OCI-LY7 (cell line): Measurements from ENCODE around the gene CTCF. TPM values are rescaled to one million over a fixed set of nuclear protein-coding genes. Genes with fewer than 3 reads are reported as not detected.

ENCODE experiments used
- BruUV-seq: library from RNA; stranded (reverse); fragments of 400-500 nt; replicated peaks from 2 replicates; lab custom pipeline; 2021; lab: Mats Ljungman, UMichigan
- CTCF ChIA-PET: fragments of 300-600 bp; sonication (Branson Sonifier 250); formaldehyde crosslinking; loops from one replicate; lab custom pipeline; 2022; ENCODE audit warnings: antibody characterized with exemption; ENCODE audit not compliant: unreplicated experiment; lab: Charles Lee
- POLR2A ChIA-PET: fragments of 300-600 bp; sonication (Branson Sonifier 250); formaldehyde crosslinking; loops from one replicate; lab custom pipeline; 2022; ENCODE audit warnings: antibody characterized with exemption; lab: Charles Lee
- DNase-seq: peaks from one replicate; pipeline ENCODE4 v3.0.0-alpha.2; 2015; ENCODE audit warnings: low spot score
- H2AFZ ChIP-seq: fragments of 200-600 bp; sonication (generic), shearing (Covaris generic); 2 replicates; pipeline ENCODE4 v1.6.1; 2014; ENCODE audit warnings: mild to moderate bottlenecking, antibody characterized with exemption, low read length, moderate library complexity
- H3K27ac ChIP-seq: fragments of 200-600 bp; sonication (generic); 2 replicates; pipeline ENCODE4 v1.5.1; 2014; ENCODE audit warnings: mixed run types, low read depth, mild to moderate bottlenecking, moderate library complexity, low read length, inconsistent platforms; ENCODE audit not compliant: poor library complexity, severe bottlenecking
- H3K36me3 ChIP-seq: fragments of 200-600 bp; sonication (generic); 2 replicates; pipeline ENCODE4 v1.6.1; 2014; ENCODE audit warnings: mild to moderate bottlenecking, antibody characterized with exemption, low read length, moderate library complexity, mixed read lengths; ENCODE audit not compliant: insufficient read depth
- H3K4me1 ChIP-seq: fragments of 200-600 bp; sonication (generic); 2 replicates; pipeline ENCODE4 v1.5.1; 2014; ENCODE audit warnings: mild to moderate bottlenecking, low read length; ENCODE audit not compliant: insufficient read depth, poor library complexity, severe bottlenecking
- H3K4me2 ChIP-seq: fragments of 200-600 bp; sonication (generic); 2 replicates; pipeline ENCODE4 v1.6.1; 2014; ENCODE audit warnings: mild to moderate bottlenecking, low read length
- H3K4me3 ChIP-seq: fragments of 200-600 bp; sonication (generic); 2 replicates; pipeline ENCODE4 v1.5.1; 2014; ENCODE audit warnings: mild to moderate bottlenecking, low read depth, low read length; ENCODE audit not compliant: poor library complexity, severe bottlenecking
- H3K79me2 ChIP-seq: fragments of 200-600 bp; sonication (generic); 2 replicates; pipeline ENCODE4 v1.6.1; 2016; ENCODE audit warnings: low read depth, mild to moderate bottlenecking, low read length, moderate library complexity, mixed read lengths; ENCODE audit not compliant: insufficient read depth
- H3K9me2 ChIP-seq: fragments of 200-600 bp; sonication (generic); 2 replicates; pipeline ENCODE4 v1.6.1; 2016; ENCODE audit warnings: mild to moderate bottlenecking, low read length, mixed read lengths; ENCODE audit not compliant: insufficient read depth
- H3K9me3 ChIP-seq: fragments of 200-600 bp; sonication (generic); 2 replicates; pipeline ENCODE4 v1.6.1; 2014; ENCODE audit warnings: mild to moderate bottlenecking, mixed run types, low read length, mixed read lengths
- H4K20me1 ChIP-seq: fragments of 200-600 bp; sonication (generic); 2 replicates; pipeline ENCODE4 v1.6.1; 2014; ENCODE audit warnings: mild to moderate bottlenecking, antibody characterized with exemption, low read length, moderate library complexity, mixed read lengths; ENCODE audit not compliant: insufficient read depth
- CTCF ChIP-seq: fragments of 200-600 bp; sonication (generic); conservative IDR thresholded peaks from 2 replicates; pipeline ENCODE4 v1.5.1; 2014; ENCODE audit warnings: mild to moderate bottlenecking, antibody characterized with exemption, low read length, moderate library complexity, mixed read lengths
- EZH2phosphoT487 ChIP-seq: fragments of 200-600 bp; sonication (generic); IDR thresholded peaks from 2 replicates; pipeline ENCODE4 v1.6.1; 2018; ENCODE audit warnings: low read depth, borderline replicate concordance, mild to moderate bottlenecking, mixed run types, antibody characterized with exemption, low read length, moderate library complexity, mixed read lengths
- intact Hi-C: fragments of 100-400 bp; cut with micrococcal nuclease; formaldehyde crosslinking; loops from one replicate; pipeline ENCODE4 v1.10.0; 2022; ENCODE audit not compliant: unreplicated experiment
- total RNA-seq, 2 experiments: library from RNA; depleted of rRNA in 1 of 2; stranded (reverse); fragments of >200 nt in 1 of 2; shearing (Covaris generic) in 1 of 2; gene quantifications; 2 replicates each; pipeline ENCODE4 v1.2.3, GENCODE V29; 2014 to 2022

Gene CTCF
- total RNA-seq, 2 experiments from 2014 or later: 70.6 to 83.5 TPM

- Histone ChIP-seq H3K4me2 (no peak overlapping the region), H3K79me2 (peaks cover 14% of the 10 kb centered on the region; the same call in 1 of the 2 replicates), H3K27ac (no peak overlapping the region), H3K4me3 (no peak overlapping the region), H3K36me3 (peaks cover 58% of the 10 kb centered on the region), H3K9me3 (no peaks in the 10 kb centered on the region), H4K20me1 (no peaks in the 10 kb centered on the region; the same call in 1 of the 2 replicates), H2AFZ (no peak overlapping the region), H3K9me2 (no peaks in the 10 kb centered on the region), H3K4me1 (peaks cover 25% of the 10 kb centered on the region)
- TF ChIP-seq EZH2phosphoT487 (no peak), CTCF (no peak)
- no peak for DNase-seq
- ChIA-PET POLR2A (interaction anchor here (0.5 kb wide), 1 partner anchor 637 kb away, joined by 4 read pairs; no protein-coding TSS in a partner anchor), CTCF (interaction anchor here (0.6 to 0.9 kb wide), 2 partner anchors 101 to 103 kb away, joined by 3 to 14 read pairs; no protein-coding TSS in a partner anchor)
- BruUV-seq: no TSS peak
- intact Hi-C loops: no loop called here
Measured at GRCh38 chr16:67648088-67648763, 85.9 kb downstream of the CTCF start.

- H3K36me3 ChIP-seq: peaks cover 63% of the 10 kb centered on the region
- ChIA-PET POLR2A (no interaction called here), CTCF (no interaction called here)
- H3K27ac ChIP-seq: no peak overlapping the region
- TF ChIP-seq CTCF (no peak), EZH2phosphoT487 (no peak)
- H3K4me1 ChIP-seq: peaks cover 23% of the 10 kb centered on the region
- BruUV-seq: no TSS peak
- no peak for DNase-seq
- no peak overlapping the region for H2AFZ ChIP-seq
- intact Hi-C loops: no loop called here
- no peaks in the 10 kb centered on the region; the same call in 1 of the 2 replicates for H4K20me1 ChIP-seq
- no peaks in the 10 kb centered on the region for H3K9me2 ChIP-seq
- no peak overlapping the region for H3K4me3 ChIP-seq
- H3K4me2 ChIP-seq: no peak overlapping the region
- peaks cover 14% of the 10 kb centered on the region; the same call in 1 of the 2 replicates for H3K79me2 ChIP-seq
- H3K9me3 ChIP-seq: no peaks in the 10 kb centered on the region
Measured at GRCh38 chr16:67648764-67649407, 86.6 kb downstream of the CTCF start.
